Natural killer cell (primary cell): Measurements from ENCODE around the gene KCNJ6. TPM values are rescaled to one million over a fixed set of nuclear protein-coding genes. Genes with fewer than 3 reads are reported as not detected.

ENCODE experiments used
- ATAC-seq, 3 donors: fragments of 150-1000 bp in 2 of 3; fragments of 200-7000 bp in 1 of 3; cut with Tn5 transposase; 1 replicate in 1 of 3; 2 replicates in 2 of 3; pipeline ENCODE4 v1.10.0; 2021; ENCODE audit warnings: mild to moderate bottlenecking in 2 of 3, moderate library complexity in 2 of 3
- DNase-seq, 2 donors: peaks; one replicate each; pipeline versions ENCODE4 v3.0.0 to v3.0.0-alpha.2; 2013 to 2021; ENCODE audit warnings: mixed read lengths in 1 of 2
- H3K27ac ChIP-seq: one replicate; pipeline ENCODE4 v1.5.1; 2013; ENCODE audit warnings: mild to moderate bottlenecking, low read length
- H3K27me3 ChIP-seq: one replicate; pipeline ENCODE4 v1.6.1; 2013; ENCODE audit warnings: low read length; ENCODE audit not compliant: control insufficient read depth, insufficient read depth
- H3K36me3 ChIP-seq: one replicate; pipeline ENCODE4 v1.6.1; 2013; ENCODE audit warnings: low read length; ENCODE audit not compliant: control insufficient read depth, insufficient read depth
- H3K4me1 ChIP-seq: one replicate; pipeline ENCODE4 v1.6.1; 2013; ENCODE audit warnings: low read length; ENCODE audit not compliant: control insufficient read depth, insufficient read depth
- H3K4me3 ChIP-seq: one replicate; pipeline ENCODE4 v1.5.1; 2013; ENCODE audit warnings: low read length
- H3K9me3 ChIP-seq: one replicate; pipeline ENCODE4 v1.6.1; 2013; ENCODE audit warnings: low read length; ENCODE audit not compliant: control insufficient read depth, insufficient read depth
- H3K27ac Mint-ChIP-seq, 2 donors: one replicate each; pipeline ENCODE4 v1.8.0; 2022; ENCODE audit warnings: mild to moderate bottlenecking in 2 of 2, mixed read lengths in 2 of 2, moderate library complexity in 1 of 2
- H3K27me3 Mint-ChIP-seq, 2 donors: one replicate each; pipeline ENCODE4 v1.8.0; 2022; ENCODE audit warnings: low read depth in 2 of 2, mixed read lengths in 2 of 2
- H3K36me3 Mint-ChIP-seq: one replicate; pipeline ENCODE4 v1.8.0; 2022; ENCODE audit warnings: mixed read lengths
- H3K4me1 Mint-ChIP-seq, 2 donors: one replicate each; pipeline ENCODE4 v1.8.0; 2022; ENCODE audit warnings: mixed read lengths in 2 of 2
- H3K4me3 Mint-ChIP-seq: one replicate; pipeline ENCODE4 v1.8.0; 2022; ENCODE audit warnings: mild to moderate bottlenecking, moderate library complexity, mixed read lengths
- H3K9me3 Mint-ChIP-seq, 2 donors: one replicate each; pipeline ENCODE4 v1.8.0; 2022; ENCODE audit warnings: mixed read lengths in 2 of 2
- CTCF ChIP-seq: fragments of 200-600 bp; IDR thresholded peaks from one replicate; pipeline ENCODE4 v1.8.0; 2022; ENCODE audit warnings: antibody characterized with exemption
- WGBS: methylation state at CpG from one replicate; pipeline ENCODE4 v1.1.7; 2013; ENCODE audit warnings: missing lambda C conversion rate; ENCODE audit not compliant: insufficient coverage; 5-methylcytosine and 5-hydroxymethylcytosine counted together
- intact Hi-C: fragments of 100-400 bp; cut with micrococcal nuclease; formaldehyde crosslinking; loops from one replicate; pipeline ENCODE4 v1.14.2; 2022
- total RNA-seq, 4 donors: library from RNA; stranded (reverse); fragments of 120-200 nt in 1 of 4; gene quantifications; one replicate each; pipeline versions ENCODE4 v1.2.3 to v1.2.4, GENCODE V29; 2013 to 2022

Gene KCNJ6
- total RNA-seq, 3 donors from 2014 or later (not counting 1 experiment from before 2014, with no cell fraction given), result not detected

DNA sequence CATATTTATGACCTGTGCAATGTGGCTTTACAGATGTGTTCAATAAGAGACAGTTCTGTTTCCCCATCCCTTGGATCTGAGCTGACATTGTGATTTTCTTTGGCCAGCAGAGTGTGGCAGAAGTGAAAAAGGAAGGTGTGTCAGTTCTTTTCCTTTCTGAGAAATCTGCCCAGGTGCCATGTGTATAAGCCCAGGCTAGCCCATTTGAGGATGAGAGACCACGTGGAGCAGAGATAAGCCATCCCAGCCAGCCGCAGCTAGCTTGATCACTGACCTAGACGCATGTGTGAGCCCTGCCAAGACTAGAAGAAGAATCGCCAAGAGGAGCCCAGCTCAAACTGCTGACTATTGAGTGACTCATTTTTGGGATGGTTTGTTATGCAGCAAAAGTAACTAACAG lies 127.8 kb downstream of the KCNJ6 start:
- no peaks in the 10 kb centered on the region for H3K36me3 Mint-ChIP-seq
- Histone ChIP-seq H3K4me1 (no peaks in the 10 kb centered on the region), H3K27me3 (no peaks in the 10 kb centered on the region), H3K36me3 (no peaks in the 10 kb centered on the region), H3K4me3 (no peak overlapping the region), H3K27ac (no peak overlapping the region), H3K9me3 (no peaks in the 10 kb centered on the region)
- no peak overlapping the region for H3K4me3 Mint-ChIP-seq
- intact Hi-C loops, result no loop called here
- H3K9me3 Mint-ChIP-seq, result no peaks in the 10 kb centered on the region
- DNase-seq (no peak), ATAC-seq (no peak)
- peaks cover 0 to 21% of the 10 kb centered on the region in 2 donors for H3K27me3 Mint-ChIP-seq
- 78% methylated on average over 4 of the region's 4 CpGs for WGBS
- no peak for TF ChIP-seq CTCF
- H3K4me1 Mint-ChIP-seq, result no peaks in the 10 kb centered on the region
- H3K27ac Mint-ChIP-seq, result no peak overlapping the region

DNA sequence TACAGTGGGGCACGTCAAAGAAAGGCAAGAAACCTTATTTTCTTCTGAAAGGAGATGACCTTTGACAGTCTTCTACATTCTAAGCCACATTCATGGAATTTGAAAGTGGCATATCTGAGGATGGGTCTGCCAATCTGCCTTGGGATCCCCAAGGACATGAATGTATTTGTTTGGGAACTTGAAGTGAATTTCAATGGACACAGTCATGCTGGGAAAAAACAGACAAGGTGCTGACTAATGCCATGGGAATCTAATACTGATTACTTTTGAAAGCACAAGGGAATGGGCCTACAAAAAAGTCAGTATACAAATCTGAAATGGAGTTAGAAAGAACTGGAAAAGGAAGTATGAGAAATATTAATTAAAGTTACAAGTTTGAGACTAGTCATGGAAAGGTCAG lies 128.8 kb downstream of the KCNJ6 start:
- Histone ChIP-seq H3K4me1 (no peaks in the 10 kb centered on the region), H3K27me3 (no peaks in the 10 kb centered on the region), H3K4me3 (no peak overlapping the region), H3K27ac (no peak overlapping the region), H3K9me3 (no peaks in the 10 kb centered on the region), H3K36me3 (no peaks in the 10 kb centered on the region)
- peaks cover 0 to 18% of the 10 kb centered on the region in 2 donors for H3K27me3 Mint-ChIP-seq
- H3K4me3 Mint-ChIP-seq, result no peak overlapping the region
- DNase-seq (no peak), ATAC-seq (no peak)
- H3K27ac Mint-ChIP-seq, result no peak overlapping the region
- no peaks in the 10 kb centered on the region for H3K4me1 Mint-ChIP-seq
- H3K9me3 Mint-ChIP-seq, result no peaks in the 10 kb centered on the region
- no peaks in the 10 kb centered on the region for H3K36me3 Mint-ChIP-seq
- intact Hi-C loops, result no loop called here
- no peak for TF ChIP-seq CTCF
- 86% methylated on average over 1 of the region's 1 CpG for WGBS

DNA sequence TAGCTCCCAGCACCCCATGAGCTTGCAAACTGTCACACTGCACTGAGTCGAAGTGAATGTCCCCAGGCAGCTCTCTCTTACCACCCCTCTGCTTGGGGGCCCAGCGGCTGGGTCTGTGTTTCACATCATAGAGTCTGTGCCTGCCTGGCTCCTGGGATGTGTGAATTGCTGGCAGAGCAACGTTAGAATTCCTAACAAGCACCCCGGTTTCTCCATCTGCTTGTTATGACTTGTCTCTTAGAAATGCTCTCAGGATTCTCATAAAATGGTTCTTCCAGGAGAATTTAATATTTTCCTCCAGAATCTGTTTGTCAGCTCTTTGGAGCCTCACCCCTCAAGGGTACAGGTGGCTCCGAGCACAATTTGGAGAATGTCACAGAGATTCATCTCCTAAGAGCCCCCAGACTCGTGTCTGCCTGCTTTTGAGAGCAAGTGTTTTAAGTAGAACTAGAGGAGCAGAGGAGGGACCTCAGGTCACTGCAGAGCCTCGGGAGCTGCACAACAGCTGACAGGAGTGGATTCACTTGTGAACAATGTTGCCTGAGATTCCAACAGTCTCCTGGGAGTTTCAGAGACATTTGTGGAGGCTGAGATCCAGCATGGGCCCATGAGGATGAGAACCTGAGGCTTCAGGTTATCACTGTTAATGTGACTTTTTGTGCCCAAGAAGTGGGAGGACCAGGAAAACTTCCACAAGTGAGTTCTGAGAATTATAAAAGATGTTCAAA lies 131.5 kb downstream of the KCNJ6 start:
- Mint-ChIP-seq H3K27me3 (peaks cover 2 to 10% of the 10 kb centered on the region in 2 donors), H3K27ac (no peak overlapping the region), H3K9me3 (peaks cover 2% of the 10 kb centered on the region in 2 donors), H3K4me3 (no peak overlapping the region), H3K4me1 (no peaks in the 10 kb centered on the region), H3K36me3 (no peaks in the 10 kb centered on the region)
- Histone ChIP-seq H3K27me3 (no peaks in the 10 kb centered on the region), H3K4me1 (no peaks in the 10 kb centered on the region), H3K4me3 (no peak overlapping the region), H3K36me3 (no peaks in the 10 kb centered on the region), H3K27ac (no peak overlapping the region), H3K9me3 (no peaks in the 10 kb centered on the region)
- no peak for ATAC-seq
- intact Hi-C loops, result no loop called here
- DNase-seq, result no peak
- TF ChIP-seq CTCF, result no peak
- 82% methylated on average over 7 of the region's 7 CpGs for WGBS

GRCh38 chr21:37783016-37783415 lies 133.2 kb downstream of the KCNJ6 start:
- no peak for DNase-seq
- H3K4me3 Mint-ChIP-seq, result no peak overlapping the region
- no peaks in the 10 kb centered on the region for H3K27me3 ChIP-seq
- no peak overlapping the region for H3K27ac Mint-ChIP-seq
- no peak overlapping the region for H3K4me3 ChIP-seq
- 92% methylated on average over 6 of the region's 6 CpGs for WGBS
- H3K4me1 ChIP-seq, result no peaks in the 10 kb centered on the region
- no peaks in the 10 kb centered on the region for H3K36me3 Mint-ChIP-seq
- H3K27me3 Mint-ChIP-seq, result peaks cover 5 to 16% of the 10 kb centered on the region in 2 donors
- H3K9me3 ChIP-seq, result no peaks in the 10 kb centered on the region
- TF ChIP-seq CTCF, result no peak
- intact Hi-C loops, result no loop called here
- ATAC-seq, result no peak
- peaks cover 2% of the 10 kb centered on the region in 2 donors for H3K9me3 Mint-ChIP-seq
- H3K36me3 ChIP-seq, result no peaks in the 10 kb centered on the region
- H3K4me1 Mint-ChIP-seq, result no peaks in the 10 kb centered on the region
- H3K27ac ChIP-seq, result no peak overlapping the region
